ENCODE data around the gene IFI44. TPM values are rescaled to one million over a fixed set of nuclear protein-coding genes. Genes with fewer than 3 reads are reported as not detected.

Gene IFI44, protein sequence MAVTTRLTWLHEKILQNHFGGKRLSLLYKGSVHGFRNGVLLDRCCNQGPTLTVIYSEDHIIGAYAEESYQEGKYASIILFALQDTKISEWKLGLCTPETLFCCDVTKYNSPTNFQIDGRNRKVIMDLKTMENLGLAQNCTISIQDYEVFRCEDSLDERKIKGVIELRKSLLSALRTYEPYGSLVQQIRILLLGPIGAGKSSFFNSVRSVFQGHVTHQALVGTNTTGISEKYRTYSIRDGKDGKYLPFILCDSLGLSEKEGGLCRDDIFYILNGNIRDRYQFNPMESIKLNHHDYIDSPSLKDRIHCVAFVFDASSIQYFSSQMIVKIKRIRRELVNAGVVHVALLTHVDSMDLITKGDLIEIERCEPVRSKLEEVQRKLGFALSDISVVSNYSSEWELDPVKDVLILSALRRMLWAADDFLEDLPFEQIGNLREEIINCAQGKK
- total RNA-seq (2014; rRNA removed; shearing (Covaris generic)) = 6.5 and 11.7 TPM in 2 replicates

DNA sequence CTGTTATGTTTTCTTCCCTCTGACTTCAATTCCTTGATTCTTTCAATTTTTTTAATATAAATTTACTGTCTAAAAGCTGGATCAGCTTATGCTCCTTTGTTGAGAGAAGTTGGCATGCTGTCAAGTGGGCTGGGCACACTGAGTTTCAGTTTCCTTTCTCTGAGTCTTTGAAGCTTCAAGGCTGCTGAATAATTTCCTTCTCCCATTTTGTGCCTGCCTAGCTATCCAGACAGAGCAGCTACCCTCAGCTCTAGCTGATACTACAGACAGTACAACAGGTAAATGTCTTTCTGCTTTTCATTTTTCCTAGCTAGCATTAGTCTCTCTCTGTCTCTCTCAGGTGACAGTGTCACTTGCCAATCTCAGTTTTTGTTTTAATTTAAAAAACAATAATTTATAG lies at the start of gene IFI44:
IFI44 (plus strand) TSS at position 204 of the 400 bp plus-strand sequence. CDS start 365 bp downstream, outside the sequence.
- DNase-seq = peak; percentile 38 to 71
- Histone ChIP-seq H3K27me3 (no peaks in the 10 kb centered on the region; the same call in 1 of the 2 replicates), H3K4me3 (peak within 1 kb of the TSS; percentile 47), H3K9me3 (replicated peaks) (no peaks in the 10 kb centered on the region), H3K4me1 (0 out of 2 replicates have a peak, but pooled peaks cover 6% of the 10 kb centered on the region), H3K27ac (no peak within 1 kb of the TSS; the same call in 1 of the 2 replicates), H3K36me3 (no peaks in the 10 kb centered on the region)

DNA sequence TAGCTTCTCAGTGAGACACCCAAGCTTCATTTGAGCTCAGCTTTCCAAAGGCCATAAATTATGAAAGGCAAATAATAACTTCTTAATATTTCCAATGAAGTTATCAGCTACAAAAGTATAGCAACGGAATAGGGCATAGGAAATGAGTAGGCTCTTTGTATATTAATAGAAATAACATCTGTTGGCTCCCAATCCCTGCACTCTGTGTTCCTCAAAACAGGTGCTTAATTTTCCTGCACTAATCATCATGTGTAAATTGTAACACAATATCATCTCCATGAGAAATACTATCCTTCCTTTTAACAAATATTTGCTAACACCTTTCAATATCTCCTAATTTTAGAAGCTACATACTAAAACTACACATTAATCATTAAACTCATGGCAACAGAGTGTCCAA lies 48.6 kb upstream of the IFI44 start:
- Histone ChIP-seq H3K36me3 (no peaks in the 10 kb centered on the region), H3K9me3 (replicated peaks) (no peaks in the 10 kb centered on the region), H3K27me3 (no peaks in the 10 kb centered on the region), H3K4me1 (no peaks in the 10 kb centered on the region), H3K27ac (no peak overlapping the region), H3K4me3 (no peak overlapping the region)
- no peak for DNase-seq

DNA sequence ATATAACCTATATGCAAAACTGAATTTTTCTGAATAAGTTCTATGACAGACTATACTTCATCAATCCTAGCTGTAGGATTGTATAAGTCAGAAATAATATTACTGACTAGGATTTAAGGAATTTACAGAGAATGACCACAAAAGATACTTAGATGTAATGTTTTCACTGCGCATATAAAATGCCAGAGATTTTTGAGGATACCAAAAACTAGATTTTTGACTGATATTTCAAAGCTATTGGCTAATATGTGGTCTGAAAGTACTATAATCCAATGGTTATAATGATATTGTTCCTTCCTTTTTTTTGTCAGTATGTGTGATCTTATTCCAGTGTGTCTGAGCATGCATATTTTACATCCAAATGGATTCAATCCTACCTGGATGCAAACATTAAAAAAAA lies 46.4 kb upstream of the IFI44 start:
- no peaks in the 10 kb centered on the region for H3K4me1 ChIP-seq
- no peaks in the 10 kb centered on the region for H3K36me3 ChIP-seq
- no peak for DNase-seq
- H3K4me3 ChIP-seq = no peak overlapping the region
- no peaks in the 10 kb centered on the region; the same call in 1 of the 2 replicates for H3K27me3 ChIP-seq
- H3K9me3 ChIP-seq (replicated peaks) = no peaks in the 10 kb centered on the region
- no peak overlapping the region for H3K27ac ChIP-seq

DNA sequence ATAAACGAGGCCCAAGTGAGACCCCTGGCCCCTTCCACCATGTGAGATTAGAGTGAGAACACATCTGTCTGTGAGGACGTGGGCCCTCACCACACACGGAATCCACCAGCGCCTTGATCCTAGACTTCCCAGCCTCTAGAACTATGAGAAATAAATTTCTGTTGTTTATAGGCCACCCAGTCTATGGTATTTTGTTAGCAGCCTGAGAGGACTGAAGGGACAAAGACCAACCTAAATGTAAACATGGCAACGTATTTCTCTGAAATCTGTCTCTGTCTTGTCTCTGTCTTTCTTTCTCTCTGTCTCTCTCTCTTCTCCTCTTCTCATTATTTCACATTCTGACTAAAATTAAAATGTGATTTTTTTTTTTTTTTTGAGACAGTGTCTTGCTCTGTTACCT lies 45.0 kb upstream of the IFI44 start:
- no peaks in the 10 kb centered on the region; the same call in 1 of the 2 replicates for H3K27me3 ChIP-seq
- no peaks in the 10 kb centered on the region for H3K9me3 ChIP-seq (replicated peaks)
- no peak overlapping the region for H3K27ac ChIP-seq
- no peak for DNase-seq
- no peaks in the 10 kb centered on the region for H3K4me1 ChIP-seq
- H3K4me3 ChIP-seq = no peak overlapping the region
- no peaks in the 10 kb centered on the region for H3K36me3 ChIP-seq

DNA sequence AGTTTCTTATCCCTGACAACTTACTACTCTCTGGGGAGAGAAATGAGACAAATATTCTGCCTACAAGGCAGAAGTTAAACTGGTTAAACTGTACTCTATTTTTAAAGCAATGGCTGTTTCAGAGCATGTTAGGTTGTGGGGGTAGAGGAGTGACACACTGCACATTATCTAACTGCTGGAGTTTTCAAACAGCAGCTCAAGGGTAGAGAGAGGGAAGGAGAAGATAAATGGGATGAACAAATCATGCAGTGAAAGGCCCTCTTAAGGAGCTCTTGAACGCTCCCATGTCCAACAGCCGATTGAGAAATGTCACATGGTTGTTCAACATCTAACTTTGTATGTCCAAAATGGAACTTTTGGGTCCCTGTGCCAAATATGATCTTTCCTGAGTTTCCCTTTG lies 43.4 kb upstream of the IFI44 start:
- Histone ChIP-seq H3K36me3 (no peaks in the 10 kb centered on the region), H3K27ac (no peak overlapping the region), H3K9me3 (replicated peaks) (no peaks in the 10 kb centered on the region), H3K27me3 (no peaks in the 10 kb centered on the region; the same call in 1 of the 2 replicates), H3K4me3 (no peak overlapping the region), H3K4me1 (no peaks in the 10 kb centered on the region)
- DNase-seq = no peak

DNA sequence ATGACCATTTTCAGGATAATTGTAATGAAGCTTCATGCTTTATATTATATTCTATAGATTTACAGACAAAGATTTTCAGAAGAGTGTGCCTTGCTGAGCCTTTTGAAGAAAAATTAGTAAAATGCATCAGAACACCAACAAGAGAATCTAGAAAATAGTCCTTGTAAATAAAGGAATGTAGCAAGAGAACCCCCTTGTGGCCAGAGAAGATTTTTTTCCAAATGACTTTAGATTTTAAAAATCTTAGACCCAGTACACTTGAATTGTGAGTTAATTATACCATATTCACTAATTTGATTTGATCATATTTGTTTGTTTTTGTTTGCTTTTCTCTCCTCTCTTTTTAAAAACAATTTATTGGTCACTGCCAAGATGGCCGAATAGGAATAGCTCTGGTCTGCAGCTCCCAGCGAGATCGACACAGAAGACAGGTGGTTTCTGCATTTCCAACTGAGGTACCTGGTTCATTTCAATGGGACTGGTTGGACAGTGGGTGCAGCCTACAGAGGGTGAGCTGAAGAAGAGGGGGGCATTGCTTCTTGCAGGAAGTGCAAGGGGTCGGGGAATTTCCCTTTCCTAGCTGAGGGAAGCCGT lies 42.2 kb upstream of the IFI44 start:
- H3K4me1 ChIP-seq = no peaks in the 10 kb centered on the region
- peak in 1 of 2 experiments; percentile 29 for DNase-seq

DNA sequence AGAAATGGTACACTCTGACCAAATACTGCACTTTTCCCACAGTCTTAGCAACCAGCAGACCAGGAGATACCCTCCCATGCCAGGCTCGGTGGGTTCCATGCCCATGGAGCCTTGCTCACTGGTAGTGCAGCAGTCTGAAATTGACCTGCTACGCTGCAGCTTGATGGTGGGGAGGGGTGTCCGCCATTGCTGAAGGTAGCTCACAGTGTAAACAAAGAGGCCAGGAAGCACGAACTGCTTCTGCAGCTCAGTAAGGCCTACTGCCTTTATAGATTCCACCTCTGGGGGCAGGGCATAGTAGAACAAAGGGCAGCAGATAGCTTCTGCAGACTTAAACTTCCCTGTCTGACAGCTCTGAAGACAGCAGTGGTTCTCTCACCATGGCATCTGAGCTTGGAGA lies 41.7 kb upstream of the IFI44 start:
- Histone ChIP-seq H3K4me3 (no peak overlapping the region), H3K27me3 (no peaks in the 10 kb centered on the region; the same call in 1 of the 2 replicates), H3K27ac (no peak overlapping the region), H3K9me3 (replicated peaks) (no peaks in the 10 kb centered on the region), H3K36me3 (no peaks in the 10 kb centered on the region), H3K4me1 (no peaks in the 10 kb centered on the region)
- no peak for DNase-seq

More for the DNA sequence above, 42.2 kb upstream of the IFI44 start:
- Histone ChIP-seq H3K36me3 (no peaks in the 10 kb centered on the region), H3K4me3 (no peak overlapping the region), H3K27ac (no peak overlapping the region), H3K27me3 (no peaks in the 10 kb centered on the region; the same call in 1 of the 2 replicates), H3K9me3 (replicated peaks) (no peaks in the 10 kb centered on the region)

DNA sequence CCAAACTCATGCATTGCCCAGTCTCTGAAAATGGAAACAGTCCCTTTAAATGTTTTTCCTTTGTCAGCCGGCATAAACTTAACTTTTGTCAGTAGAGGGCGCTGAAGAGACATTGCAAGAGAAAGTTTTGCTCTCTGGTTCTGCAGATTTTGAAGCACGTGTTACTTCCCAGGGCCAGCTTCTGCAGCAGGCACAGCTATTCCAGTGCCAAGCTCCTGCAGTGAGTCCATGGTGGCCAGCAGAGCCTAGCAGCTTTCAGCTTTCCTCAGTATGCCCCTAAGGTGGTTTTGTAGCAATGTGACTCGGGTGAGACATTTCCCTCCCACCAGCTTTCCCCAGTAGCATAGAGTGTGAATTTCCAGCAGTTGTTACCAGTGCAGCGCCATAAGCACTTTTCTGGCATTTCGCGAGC lies 32.0 kb upstream of the IFI44 start:
- Histone ChIP-seq H3K9me3 (replicated peaks) (no peaks in the 10 kb centered on the region), H3K4me3 (no peak overlapping the region), H3K27me3 (no peaks in the 10 kb centered on the region), H3K4me1 (peaks cover 7% of the 10 kb centered on the region; the same call in 1 of the 2 replicates), H3K36me3 (no peaks in the 10 kb centered on the region), H3K27ac (no peak overlapping the region)
- peak; percentile 63 to 87 for DNase-seq

DNA sequence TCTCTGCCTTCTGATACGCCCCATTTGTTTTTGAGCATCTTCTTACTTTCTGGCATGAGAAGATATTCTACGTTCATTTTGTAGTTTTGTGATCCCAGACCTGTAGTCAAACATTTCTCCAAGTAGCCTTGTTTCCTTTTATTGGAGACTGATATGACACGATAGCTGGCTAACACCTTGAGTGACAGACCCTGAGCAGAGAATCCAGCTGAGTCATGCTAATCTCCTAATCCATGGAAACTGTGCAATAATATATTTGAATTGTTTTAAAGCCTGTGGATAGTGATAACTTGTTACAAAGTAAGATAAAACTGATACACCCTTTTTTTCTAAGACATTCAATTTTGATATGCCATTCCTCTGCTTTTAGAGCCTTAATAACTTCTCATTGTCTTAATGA lies 30.6 kb upstream of the IFI44 start:
- no peaks in the 10 kb centered on the region for H3K27me3 ChIP-seq
- no peak overlapping the region for H3K27ac ChIP-seq
- H3K4me3 ChIP-seq = no peak overlapping the region
- no peak for DNase-seq
- H3K9me3 ChIP-seq (replicated peaks) = no peaks in the 10 kb centered on the region
- no peaks in the 10 kb centered on the region for H3K36me3 ChIP-seq
- peaks cover 7% of the 10 kb centered on the region; the same call in 1 of the 2 replicates for H3K4me1 ChIP-seq

DNA sequence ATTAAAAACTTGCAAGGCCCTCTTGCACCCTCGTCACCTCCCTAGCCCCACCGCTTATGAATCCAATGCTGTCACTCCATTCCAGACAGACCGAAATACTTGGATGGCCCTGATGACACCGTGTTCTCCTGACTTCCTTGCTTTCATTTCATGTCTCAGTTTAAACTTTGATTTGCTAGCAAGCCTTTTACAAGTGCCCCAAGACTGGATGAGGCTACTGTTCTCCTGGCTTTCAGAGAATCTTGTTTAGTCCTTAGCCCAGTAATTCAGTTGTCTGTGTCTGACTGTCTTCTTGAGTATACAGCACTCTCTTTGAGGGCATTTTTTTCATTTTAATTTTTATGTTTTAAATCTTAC lies 30.2 kb upstream of the IFI44 start:
- H3K27me3 ChIP-seq = no peaks in the 10 kb centered on the region
- no peaks in the 10 kb centered on the region for H3K36me3 ChIP-seq
- no peak overlapping the region for H3K27ac ChIP-seq
- H3K4me3 ChIP-seq = no peak overlapping the region
- no peaks in the 10 kb centered on the region for H3K9me3 ChIP-seq (replicated peaks)
- DNase-seq = no peak
- H3K4me1 ChIP-seq = peaks cover 7% of the 10 kb centered on the region

DNA sequence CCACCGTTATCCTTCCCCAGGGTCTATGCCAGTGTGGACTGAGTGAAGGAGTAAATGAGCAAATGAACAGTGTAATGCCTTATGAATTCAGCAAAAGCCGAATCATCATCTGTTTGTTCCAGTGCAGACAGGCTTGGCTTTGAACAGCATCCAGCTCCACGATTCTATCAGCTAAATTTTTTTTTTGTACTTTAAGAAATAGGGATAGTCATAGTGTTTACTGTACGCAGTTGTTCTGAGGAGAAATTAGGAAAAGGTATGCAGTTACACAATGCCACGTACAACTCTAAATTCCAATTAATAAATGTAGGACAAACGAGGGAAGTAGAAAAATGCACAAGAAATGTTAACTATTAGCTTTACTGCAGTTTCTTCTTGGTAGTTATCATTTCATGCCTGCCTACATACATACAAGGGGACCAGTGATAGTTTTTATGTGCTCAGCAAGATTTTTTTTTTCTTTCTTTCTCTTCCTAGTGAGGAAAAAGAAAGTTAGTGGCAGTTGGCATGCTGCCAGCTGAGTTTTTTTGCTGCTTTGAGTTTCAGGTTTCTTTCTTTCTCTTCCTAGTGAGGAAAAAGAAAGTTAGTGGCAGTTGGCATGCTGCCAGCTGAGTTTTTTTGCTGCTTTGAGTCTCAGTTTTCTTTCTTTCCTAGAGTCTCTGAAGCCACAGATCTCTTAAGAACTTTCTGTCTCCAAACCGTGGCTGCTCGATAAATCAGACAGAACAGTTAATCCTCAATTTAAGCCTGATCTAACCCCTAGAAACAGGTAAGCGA lies 29.6 kb upstream of the IFI44 start, which contains the start of gene IFI44L:
IFI44L (plus strand) TSS at position 646 of the 777 bp plus-strand sequence. CDS start 7,468 bp downstream, outside the sequence.
- H3K27ac ChIP-seq = no peak within 1 kb of the TSS
- no peaks in the 10 kb centered on the region for H3K27me3 ChIP-seq
- H3K4me3 ChIP-seq = peak within 1 kb of the TSS; percentile 27
- H3K9me3 ChIP-seq (replicated peaks) = no peaks in the 10 kb centered on the region
- H3K4me1 ChIP-seq = peaks cover 7% of the 10 kb centered on the region
- no peaks in the 10 kb centered on the region for H3K36me3 ChIP-seq
- DNase-seq = peak; percentile 7 to 47

DNA sequence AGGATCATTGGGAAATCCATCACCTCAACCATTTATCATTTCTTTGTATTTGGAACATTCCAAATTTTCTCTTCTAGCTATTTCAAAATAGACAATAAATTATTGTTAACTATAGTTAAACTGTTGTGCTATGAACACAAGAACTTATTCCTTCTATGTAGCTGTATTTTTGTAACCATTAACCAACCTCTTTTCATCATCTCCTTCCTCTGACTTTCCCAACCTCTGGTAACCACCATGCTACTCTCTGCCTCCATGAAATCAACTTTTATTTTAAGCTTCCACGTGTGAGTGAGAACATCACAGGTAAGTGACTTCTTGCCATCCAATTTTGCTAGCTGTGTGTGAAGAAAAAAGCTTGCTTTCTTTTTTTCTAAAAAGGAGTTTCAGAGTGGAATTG lies 29.0 kb upstream of the IFI44 start:
- no peak overlapping the region for H3K27ac ChIP-seq
- peaks cover 7% of the 10 kb centered on the region for H3K4me1 ChIP-seq
- H3K27me3 ChIP-seq = no peaks in the 10 kb centered on the region
- H3K36me3 ChIP-seq = no peaks in the 10 kb centered on the region
- no peak for DNase-seq
- H3K4me3 ChIP-seq = peak overlapping the region; percentile 27
- H3K9me3 ChIP-seq (replicated peaks) = no peaks in the 10 kb centered on the region

DNA sequence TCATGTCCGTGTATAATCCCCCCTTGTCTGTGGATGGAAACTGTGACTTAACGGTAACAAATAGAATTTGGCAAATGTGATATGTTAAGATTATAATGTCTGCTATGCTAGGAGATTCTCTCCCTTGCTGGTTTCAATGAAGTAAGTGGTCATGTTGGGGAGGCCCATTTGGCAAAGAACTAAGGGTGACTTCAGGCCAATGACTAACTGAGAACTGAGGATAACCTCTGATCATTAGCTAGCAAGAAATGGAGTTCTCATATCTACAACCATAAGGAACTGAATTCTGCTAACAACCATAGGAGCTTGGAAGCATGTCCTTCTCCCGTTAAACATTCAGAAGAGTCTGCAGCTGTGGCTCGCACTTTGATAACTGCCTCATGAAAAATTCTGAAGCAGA lies 27.1 kb upstream of the IFI44 start:
- no peak overlapping the region for H3K27ac ChIP-seq
- H3K4me1 ChIP-seq = peaks cover 7% of the 10 kb centered on the region
- H3K4me3 ChIP-seq = no peak overlapping the region
- H3K9me3 ChIP-seq (replicated peaks) = no peaks in the 10 kb centered on the region
- H3K36me3 ChIP-seq = no peaks in the 10 kb centered on the region
- no peaks in the 10 kb centered on the region for H3K27me3 ChIP-seq
- no peak for DNase-seq

DNA sequence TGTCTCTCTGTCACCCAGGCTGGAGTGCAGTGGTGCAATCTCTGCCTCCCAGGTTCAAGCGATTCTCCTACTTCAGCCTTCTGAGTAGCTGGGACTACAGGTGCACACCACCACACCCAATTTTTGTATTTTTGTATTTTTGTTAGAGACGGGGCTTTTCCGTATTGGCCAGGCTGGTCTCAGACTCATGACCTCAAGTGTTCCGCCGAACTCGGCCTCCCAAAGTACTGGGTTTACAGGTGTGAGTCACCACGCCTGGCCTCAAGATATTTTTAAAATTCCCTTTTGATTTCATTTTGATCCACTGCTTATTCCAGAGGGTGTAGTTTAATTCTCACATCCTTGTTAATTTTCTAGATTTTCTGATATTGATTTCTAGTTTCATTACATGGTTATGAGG lies 25.6 kb upstream of the IFI44 start:
- no peak overlapping the region for H3K27ac ChIP-seq
- no peak for DNase-seq
- H3K36me3 ChIP-seq = no peaks in the 10 kb centered on the region
- no peaks in the 10 kb centered on the region for H3K27me3 ChIP-seq
- H3K9me3 ChIP-seq (replicated peaks) = no peaks in the 10 kb centered on the region
- H3K4me1 ChIP-seq = peaks cover 7% of the 10 kb centered on the region
- no peak overlapping the region for H3K4me3 ChIP-seq

DNA sequence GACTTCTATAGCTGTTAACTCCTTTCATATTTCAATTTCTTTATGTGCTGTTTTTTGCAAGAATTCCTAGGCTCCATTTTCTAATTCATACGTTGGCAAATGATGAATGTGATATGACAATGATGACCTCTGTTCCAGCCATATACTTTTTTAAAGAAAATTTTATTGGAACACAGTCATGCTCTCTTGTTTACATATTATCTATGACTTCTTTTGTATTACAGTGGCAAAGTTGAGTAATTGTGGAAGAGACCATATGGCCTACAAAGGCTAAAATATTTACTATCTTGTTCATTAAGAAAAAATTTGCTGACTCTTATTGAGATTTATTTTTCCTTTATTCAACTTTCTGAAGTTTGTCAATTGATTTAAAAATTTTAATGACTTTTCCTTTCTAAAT lies 22.3 kb upstream of the IFI44 start:
- no peaks in the 10 kb centered on the region; the same call in 1 of the 2 replicates for H3K4me1 ChIP-seq
- DNase-seq = no peak
- H3K27ac ChIP-seq = no peak overlapping the region
- no peak overlapping the region for H3K4me3 ChIP-seq
- H3K9me3 ChIP-seq (replicated peaks) = no peaks in the 10 kb centered on the region
- no peaks in the 10 kb centered on the region for H3K27me3 ChIP-seq
- H3K36me3 ChIP-seq = no peaks in the 10 kb centered on the region
